Measurements from ENCODE around the gene TIMM13. TPM values are rescaled to one million over a fixed set of nuclear protein-coding genes. Genes with fewer than 3 reads are reported as not detected.

Gene TIMM13
- total RNA-seq, 1 experiment from 2014 or later = 163 TPM

DNA sequence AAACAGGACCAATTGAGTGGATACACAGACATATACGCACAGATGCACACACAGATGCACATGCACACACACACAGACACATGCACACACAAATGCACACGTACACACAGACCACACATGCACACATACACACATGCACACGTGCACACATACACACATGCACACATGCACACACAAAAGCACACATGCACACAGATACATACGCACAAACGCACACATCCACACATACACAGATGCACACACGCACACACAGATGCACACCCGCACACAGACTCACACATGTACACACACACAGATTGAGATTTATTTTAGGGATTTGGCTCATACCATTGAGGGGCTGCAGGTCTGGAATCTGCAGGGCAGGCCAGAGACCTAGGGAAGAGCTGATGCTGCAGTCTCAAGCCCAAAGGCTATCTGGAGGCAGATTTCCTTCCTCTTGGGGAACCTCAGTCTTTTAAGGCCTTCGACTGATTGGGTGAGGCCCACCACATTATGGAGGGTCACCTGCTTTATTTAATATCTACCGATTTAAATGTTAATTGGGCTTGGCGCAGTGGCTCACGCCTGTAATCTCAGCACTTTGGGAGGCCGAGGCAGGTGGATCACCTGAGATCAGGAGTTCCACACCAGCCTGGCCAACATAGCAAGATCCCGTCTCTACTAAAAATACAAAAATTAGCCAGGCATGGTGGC lies 44.7 kb downstream of the TIMM13 start:
- DNase-seq (ENCODE audit: low spot score) = no peak

DNA sequence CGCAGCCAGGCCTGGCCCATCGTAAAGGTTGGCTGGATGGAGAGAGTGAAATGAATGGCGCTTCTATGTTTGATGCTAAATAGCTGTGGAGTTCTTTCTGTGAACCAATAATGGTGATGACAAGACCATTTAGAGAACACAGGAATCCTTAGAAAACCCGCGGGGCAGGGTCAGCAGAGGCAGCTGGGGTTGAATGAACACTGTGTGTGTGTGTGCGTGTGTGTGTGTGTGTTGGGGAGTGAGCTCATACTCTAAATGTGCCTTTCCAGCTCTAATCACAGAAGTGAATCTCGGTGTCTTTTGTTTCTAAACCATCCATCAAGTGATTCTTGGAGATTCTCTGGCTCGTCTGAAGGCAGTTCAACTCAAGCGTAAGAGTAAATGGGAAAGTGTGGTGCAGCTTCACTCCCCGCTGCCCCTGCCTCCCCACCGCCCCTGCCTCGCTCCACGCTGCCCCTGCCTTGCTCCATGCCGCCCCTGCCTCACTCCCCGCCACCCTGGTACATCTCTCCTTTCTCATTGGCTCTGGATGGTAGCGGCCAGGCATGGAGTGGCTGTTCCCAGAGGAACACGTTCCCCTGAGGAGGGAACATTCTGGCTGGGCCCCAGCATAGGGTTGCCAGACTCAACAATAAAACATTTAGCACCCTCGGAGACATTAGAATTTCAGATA lies 46.1 kb downstream of the TIMM13 start:
- DNase-seq (ENCODE audit: low spot score) = no peak

DNA sequence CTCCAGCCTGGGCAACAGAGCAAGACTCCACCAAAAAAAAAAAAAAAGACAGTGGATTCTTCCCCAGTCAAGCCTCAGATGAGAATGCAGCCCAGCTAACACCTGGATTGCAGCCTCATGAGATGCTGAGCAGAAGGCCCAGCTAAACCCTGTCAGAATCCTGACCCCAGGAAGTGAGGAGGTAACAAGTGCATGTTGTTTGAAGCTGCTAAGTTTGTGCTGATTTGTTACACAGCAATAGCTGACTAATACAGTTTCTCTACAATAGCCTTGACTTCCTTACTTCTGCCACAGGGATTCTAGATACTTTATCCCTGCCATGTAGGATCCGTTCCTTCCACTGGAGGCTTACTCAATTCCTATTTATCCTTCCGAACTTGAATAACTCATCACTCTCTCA lies 46.8 kb downstream of the TIMM13 start:
- no peak for DNase-seq (ENCODE audit: low spot score)

DNA sequence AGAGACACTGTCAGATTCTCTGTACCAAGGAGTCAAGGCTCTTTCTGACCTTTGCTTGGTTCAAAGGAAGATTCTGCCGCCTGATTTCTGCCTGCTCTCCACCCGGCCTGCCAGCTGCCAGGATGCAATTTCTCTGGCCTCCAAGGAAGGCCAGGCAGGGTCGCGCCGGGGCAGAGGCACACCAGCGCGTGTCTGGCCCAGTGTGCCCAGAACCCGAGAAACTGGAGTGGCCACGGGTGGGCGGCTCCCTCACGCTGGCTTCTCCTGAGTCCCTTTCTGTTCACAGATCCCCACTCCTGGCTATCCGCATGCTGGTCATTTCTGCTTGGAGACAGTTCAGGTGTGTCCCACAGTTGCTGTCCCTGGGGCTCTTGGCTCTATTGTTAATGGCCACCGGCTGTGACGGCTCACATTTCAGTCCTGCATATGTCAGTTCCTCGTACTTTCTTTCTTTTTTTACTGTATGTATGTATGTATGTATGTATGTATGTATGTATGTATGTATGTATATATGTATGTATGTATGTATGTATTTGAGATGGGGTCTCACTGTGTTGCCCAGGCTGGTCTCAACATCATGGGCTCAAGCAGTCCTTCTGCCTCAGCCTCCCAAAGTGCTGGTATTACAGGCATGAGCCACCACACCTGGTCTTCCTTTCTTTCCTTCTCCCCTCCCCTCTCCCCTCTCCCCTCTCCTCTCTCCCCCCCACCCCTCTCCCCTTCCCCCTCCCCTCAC lies 50.4 kb downstream of the TIMM13 start:
- DNase-seq (ENCODE audit: low spot score) = no peak

Other genes with a start within 250 kb of the TIMM13 start
- 295 and 307 TPM in 2 replicates for gene PLEKHJ1, start 191.3 kb downstream of the TIMM13 start, total RNA-seq (2014; rRNA removed; shearing (Covaris generic))
- 80.5 and 102 TPM in 2 replicates for gene SF3A2, start 190.8 kb downstream of the TIMM13 start, total RNA-seq (2014; rRNA removed; shearing (Covaris generic))
- gene AMH, start 178.3 kb downstream of the TIMM13 start, total RNA-seq (2014; rRNA removed; shearing (Covaris generic)) = 17.3 and 19.9 TPM in 2 replicates
- 0.34 and 0.38 TPM in 2 replicates for gene JSRP1, start 171.2 kb downstream of the TIMM13 start, total RNA-seq (2014; rRNA removed; shearing (Covaris generic))
- gene PEAK3, start 145.4 kb downstream of the TIMM13 start, total RNA-seq (2014; rRNA removed; shearing (Covaris generic)) = not detected in 2 replicates
- gene LINGO3, start 119.4 kb downstream of the TIMM13 start, total RNA-seq (2014; rRNA removed; shearing (Covaris generic)) = 0.20 TPM in 1 of 2 replicates, not detected in the other
- gene LSM7, start 99.0 kb downstream of the TIMM13 start, total RNA-seq (2014; rRNA removed; shearing (Covaris generic)) = 276 and 306 TPM in 2 replicates
- gene SPPL2B, start 98.9 kb downstream of the TIMM13 start, total RNA-seq (2014; rRNA removed; shearing (Covaris generic)) = 85.0 and 121 TPM in 2 replicates
- gene TMPRSS9, start 67.3 kb downstream of the TIMM13 start, total RNA-seq (2014; rRNA removed; shearing (Covaris generic)) = 0.31 TPM in 1 of 2 replicates, not detected in the other
- gene LMNB2, start 29.4 kb upstream of the TIMM13 start, total RNA-seq (2014; rRNA removed; shearing (Covaris generic)) = 210 and 212 TPM in 2 replicates
- gene GADD45B, start 48.5 kb upstream of the TIMM13 start, total RNA-seq (2014; rRNA removed; shearing (Covaris generic)) = 15.2 and 21.8 TPM in 2 replicates